Activated CD8-positive, alpha-beta T cell treated with anti-CD3 and anti-CD28 coated beads for 36 hours (primary cell): ENCODE data around the gene BAX. TPM values are rescaled to one million over a fixed set of nuclear protein-coding genes. Genes with fewer than 3 reads are reported as not detected.

Experiments
- ATAC-seq: fragments of 200-7000 bp; cut with Tn5 transposase; one replicate; pipeline ENCODE4 v1.10.0; 2021; ENCODE audit warnings: mild to moderate bottlenecking, moderate library complexity
- CTCF ChIA-PET: fragments of 350-600 bp; sonication (Branson Sonifier 250); formaldehyde crosslinking; loops from one replicate; lab custom pipeline; 2021; ENCODE audit warnings: antibody characterized with exemption; lab: Charles Lee
- POLR2A ChIA-PET: fragments of 350-600 bp; sonication (Branson Sonifier 250); formaldehyde crosslinking; loops from one replicate; lab custom pipeline; 2021; ENCODE audit warnings: antibody characterized with exemption; lab: Charles Lee
- DNase-seq: peaks from one replicate; pipeline ENCODE4 v3.0.0-alpha.2; 2020
- H3K27ac Mint-ChIP-seq: one replicate; pipeline ENCODE4 v1.8.0; 2021; ENCODE audit warnings: mild to moderate bottlenecking, mixed read lengths
- H3K27me3 Mint-ChIP-seq: one replicate; pipeline ENCODE4 v1.8.0; 2021; ENCODE audit warnings: mixed read lengths
- H3K36me3 Mint-ChIP-seq: one replicate; pipeline ENCODE4 v1.8.0; 2021; ENCODE audit warnings: low read depth, mixed read lengths
- H3K4me1 Mint-ChIP-seq: one replicate; pipeline ENCODE4 v1.8.0; 2021; ENCODE audit warnings: low read depth, mixed read lengths
- H3K4me3 Mint-ChIP-seq: one replicate; pipeline ENCODE4 v1.8.0; 2021; ENCODE audit warnings: mild to moderate bottlenecking, moderate library complexity, mixed read lengths
- H3K9me3 Mint-ChIP-seq: one replicate; pipeline ENCODE4 v1.8.0; 2021; ENCODE audit warnings: mixed read lengths
- intact Hi-C: fragments of 100-400 bp; cut with micrococcal nuclease; formaldehyde crosslinking; loops from one replicate; pipeline ENCODE4 v1.10.0; 2022
- total RNA-seq, 2 experiments: library from RNA; stranded (reverse); gene quantifications; one replicate each; pipeline ENCODE4 v1.2.3, GENCODE V29; 2021
- TF ChIP-seq, protein P1 (sequence below): fragments of 200-600 bp; IDR thresholded peaks from one replicate; pipeline ENCODE4 v1.8.0; 2022; ENCODE audit warnings: antibody characterized with exemption, mild to moderate bottlenecking

BAX gene
- total RNA-seq, 2 experiments from 2014 or later = 182 to 189 TPM

GRCh38 chr19:48977061-48977460 lies 22.4 kb downstream of the BAX start:
- peaks cover 28% of the 10 kb centered on the region for H3K36me3 Mint-ChIP-seq
- H3K4me3 Mint-ChIP-seq = no peak overlapping the region
- H3K27me3 Mint-ChIP-seq = no peaks in the 10 kb centered on the region
- intact Hi-C loops = no loop called here
- no peak overlapping the region for H3K27ac Mint-ChIP-seq
- TF ChIP-seq, protein P1, sequence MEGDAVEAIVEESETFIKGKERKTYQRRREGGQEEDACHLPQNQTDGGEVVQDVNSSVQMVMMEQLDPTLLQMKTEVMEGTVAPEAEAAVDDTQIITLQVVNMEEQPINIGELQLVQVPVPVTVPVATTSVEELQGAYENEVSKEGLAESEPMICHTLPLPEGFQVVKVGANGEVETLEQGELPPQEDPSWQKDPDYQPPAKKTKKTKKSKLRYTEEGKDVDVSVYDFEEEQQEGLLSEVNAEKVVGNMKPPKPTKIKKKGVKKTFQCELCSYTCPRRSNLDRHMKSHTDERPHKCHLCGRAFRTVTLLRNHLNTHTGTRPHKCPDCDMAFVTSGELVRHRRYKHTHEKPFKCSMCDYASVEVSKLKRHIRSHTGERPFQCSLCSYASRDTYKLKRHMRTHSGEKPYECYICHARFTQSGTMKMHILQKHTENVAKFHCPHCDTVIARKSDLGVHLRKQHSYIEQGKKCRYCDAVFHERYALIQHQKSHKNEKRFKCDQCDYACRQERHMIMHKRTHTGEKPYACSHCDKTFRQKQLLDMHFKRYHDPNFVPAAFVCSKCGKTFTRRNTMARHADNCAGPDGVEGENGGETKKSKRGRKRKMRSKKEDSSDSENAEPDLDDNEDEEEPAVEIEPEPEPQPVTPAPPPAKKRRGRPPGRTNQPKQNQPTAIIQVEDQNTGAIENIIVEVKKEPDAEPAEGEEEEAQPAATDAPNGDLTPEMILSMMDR = no peak
- H3K4me1 Mint-ChIP-seq = peaks cover 17% of the 10 kb centered on the region
- H3K9me3 Mint-ChIP-seq = no peaks in the 10 kb centered on the region
- ChIA-PET CTCF (interaction anchor here (1.5 to 10.0 kb wide), 7 partner anchors 10 to 189 kb away, joined by 3 to 101 read pairs (median 6); partner anchors contain the start of genes BAX, GYS1 and RUVBL2), POLR2A (interaction anchor here (3.1 to 4.9 kb wide), 2 partner anchors 10 to 15 kb away, joined by 8 to 36 read pairs; partner anchors contain the start of gene FTL)
- DNase-seq (no peak), ATAC-seq (no peak)

- no peaks in the 10 kb centered on the region for H3K9me3 Mint-ChIP-seq
- H3K27me3 Mint-ChIP-seq = no peaks in the 10 kb centered on the region
- peaks cover 41% of the 10 kb centered on the region for H3K36me3 Mint-ChIP-seq
- intact Hi-C loops = no loop called here
- TF ChIP-seq, protein P1 = no peak
- no peak overlapping the region for H3K27ac Mint-ChIP-seq
- ChIA-PET POLR2A (interaction anchor here (1.4 kb wide), 1 partner anchor 11 kb away, joined by 6 read pairs; the partner anchor contains the start of genes GYS1 and RUVBL2), CTCF (interaction anchor here (0.6 to 10.0 kb wide), 4 partner anchors 11 to 17 kb away, joined by 3 to 101 read pairs (median 5); partner anchors contain the start of genes GYS1 and RUVBL2)
- H3K4me3 Mint-ChIP-seq = no peak overlapping the region
- ATAC-seq = no peak
- DNase-seq = no peak
- H3K4me1 Mint-ChIP-seq = peaks cover 22% of the 10 kb centered on the region
These were observed 27.6 kb downstream of the BAX start for GRCh38 chr19:48982280-48982679.

DNA sequence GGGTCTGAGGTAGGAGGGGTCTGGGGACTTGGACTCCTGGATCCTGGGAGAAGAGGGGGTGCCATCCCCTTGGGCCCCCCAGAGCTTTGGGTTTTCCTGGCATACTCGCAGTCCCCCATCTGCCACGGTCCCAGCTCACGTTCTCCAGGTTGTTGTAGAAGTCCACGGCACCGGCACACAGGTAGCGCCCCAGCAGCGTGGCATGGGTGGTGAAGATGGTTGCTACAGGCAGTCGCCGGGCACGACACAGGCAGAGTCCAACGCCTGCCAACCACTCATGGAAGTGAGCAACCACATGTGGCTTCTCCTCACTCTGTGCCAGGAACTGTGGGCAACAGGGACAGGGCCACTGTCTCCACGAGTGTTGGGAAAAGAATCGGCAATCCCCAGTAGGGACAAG lies 31.0 kb downstream of the BAX start:
- TF ChIP-seq, protein P1 = no peak
- ChIA-PET POLR2A (no interaction called here), CTCF (interaction anchor here (2.2 kb wide), 1 partner anchor 15 kb away, joined by 11 read pairs; no protein-coding TSS in a partner anchor)
- peaks cover 47% of the 10 kb centered on the region for H3K36me3 Mint-ChIP-seq
- H3K27me3 Mint-ChIP-seq = no peaks in the 10 kb centered on the region
- no peak overlapping the region for H3K27ac Mint-ChIP-seq
- H3K4me3 Mint-ChIP-seq = no peak overlapping the region
- ATAC-seq = no peak
- intact Hi-C loops = no loop called here
- H3K4me1 Mint-ChIP-seq = peaks cover 19% of the 10 kb centered on the region
- H3K9me3 Mint-ChIP-seq = no peaks in the 10 kb centered on the region
- no peak for DNase-seq

GRCh38 chr19:48986211-48986610 lies 31.5 kb downstream of the BAX start:
- DNase-seq = no peak
- CTCF ChIA-PET = interaction anchor here (1.8 to 2.2 kb wide), 2 partner anchors 12 to 16 kb away, joined by 4 to 11 read pairs; no protein-coding TSS in a partner anchor
- POLR2A ChIA-PET = interaction anchor here (1.0 to 1.3 kb wide), 3 partner anchors 10 to 108 kb away, joined by 3 read pairs; no protein-coding TSS in a partner anchor
- Mint-ChIP-seq H3K9me3 (no peaks in the 10 kb centered on the region), H3K27ac (no peak overlapping the region), H3K36me3 (peaks cover 51% of the 10 kb centered on the region), H3K27me3 (no peaks in the 10 kb centered on the region), H3K4me3 (no peak overlapping the region), H3K4me1 (peaks cover 23% of the 10 kb centered on the region)
- no peak for ATAC-seq
- intact Hi-C loops = no loop called here
- TF ChIP-seq, protein P1 = no peak

- TF ChIP-seq, protein P1 = no peak
- ATAC-seq (peak; percentile 44), DNase-seq (no peak)
- H3K27me3 Mint-ChIP-seq = no peaks in the 10 kb centered on the region
- intact Hi-C loops = no loop called here
- peaks cover 46% of the 10 kb centered on the region for H3K36me3 Mint-ChIP-seq
- ChIA-PET POLR2A (interaction anchor here (1.0 to 1.3 kb wide), 2 partner anchors 8 to 21 kb away, joined by 3 read pairs; no protein-coding TSS in a partner anchor), CTCF (interaction anchor here (1.8 to 2.2 kb wide), 2 partner anchors 11 to 17 kb away, joined by 4 to 11 read pairs; no protein-coding TSS in a partner anchor)
- no peaks in the 10 kb centered on the region for H3K9me3 Mint-ChIP-seq
- H3K27ac Mint-ChIP-seq = peak overlapping the region; percentile 70
- H3K4me3 Mint-ChIP-seq = no peak overlapping the region
- H3K4me1 Mint-ChIP-seq = peaks cover 29% of the 10 kb centered on the region
These were observed 32.6 kb downstream of the BAX start for GRCh38 chr19:48987323-48987722.
